GM15510 (cell line): ENCODE data around the gene TPD52L2.

Experiments used
- POLR2A ChIP-seq: IDR thresholded peaks from 3 replicates; pipeline ENCODE4 v1.6.1; 2011; ENCODE audit warnings: borderline replicate concordance; ENCODE audit not compliant: insufficient read length; ENCODE audit errors: extremely low read depth

TPD52L2 gene

DNA sequence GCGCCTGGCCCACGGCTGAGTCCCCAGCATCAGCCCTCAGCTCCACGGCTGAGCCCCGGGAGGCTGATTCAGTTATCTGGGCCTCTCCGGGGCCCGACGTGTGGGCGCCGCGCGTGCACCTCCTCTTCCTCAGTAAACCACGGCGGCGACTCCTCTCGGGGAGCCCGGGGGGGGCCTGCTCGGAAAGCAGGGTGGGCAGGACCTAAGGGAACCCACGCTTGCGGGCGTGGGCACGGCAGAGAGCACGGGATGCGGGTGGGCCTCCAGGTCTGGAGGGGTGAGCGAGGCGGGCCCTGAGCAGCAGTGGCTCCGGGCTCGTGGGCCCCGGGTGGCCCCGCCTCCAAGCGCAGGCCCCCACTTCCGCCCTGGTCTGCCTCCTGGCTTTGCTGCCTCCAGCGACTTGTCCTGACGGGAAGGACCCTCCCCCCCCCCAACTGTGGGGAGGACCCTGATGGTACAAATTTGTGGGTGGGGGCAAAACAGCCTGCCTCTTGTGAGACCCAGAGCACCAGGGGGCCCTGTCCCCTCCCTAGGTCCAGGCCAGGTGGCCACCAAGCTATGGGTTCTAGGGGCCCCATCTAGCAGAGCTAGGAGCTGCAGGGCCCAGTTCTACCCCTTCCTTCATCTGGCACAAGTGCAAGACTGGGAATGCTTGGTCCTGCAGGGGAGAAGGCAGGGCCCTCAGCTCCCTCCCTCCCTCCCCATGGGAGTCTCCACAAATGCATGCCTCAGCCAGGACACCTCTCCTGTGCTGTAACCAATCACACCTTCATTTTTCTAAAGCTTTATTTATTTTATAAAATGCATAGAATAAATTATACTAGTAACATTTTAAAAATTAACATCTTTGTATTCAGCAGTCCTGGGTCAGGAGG is 74.2 kb downstream of the TPD52L2 start:
- TF ChIP-seq POLR2A: no peak

DNA sequence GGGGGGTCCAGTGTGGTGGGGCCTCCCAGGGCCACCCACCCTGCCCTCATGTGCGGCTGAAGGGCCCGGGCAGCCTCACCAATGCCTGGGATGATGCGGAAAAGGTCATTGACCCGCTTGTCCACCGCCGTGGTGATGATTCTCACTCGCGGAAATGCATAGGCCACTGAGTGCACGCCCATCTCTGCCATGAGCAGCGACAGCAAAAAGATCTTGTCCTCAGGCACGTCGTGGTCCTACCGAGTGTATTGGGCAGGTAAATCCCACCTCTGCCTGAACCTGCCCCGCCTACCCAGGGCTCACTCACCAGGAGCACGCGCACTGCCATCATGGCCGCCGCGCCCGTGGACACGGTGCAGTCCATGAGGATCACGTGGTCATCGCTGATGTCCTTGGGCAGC is 75.0 kb downstream of the TPD52L2 start:
- TF ChIP-seq POLR2A: no peak

DNA sequence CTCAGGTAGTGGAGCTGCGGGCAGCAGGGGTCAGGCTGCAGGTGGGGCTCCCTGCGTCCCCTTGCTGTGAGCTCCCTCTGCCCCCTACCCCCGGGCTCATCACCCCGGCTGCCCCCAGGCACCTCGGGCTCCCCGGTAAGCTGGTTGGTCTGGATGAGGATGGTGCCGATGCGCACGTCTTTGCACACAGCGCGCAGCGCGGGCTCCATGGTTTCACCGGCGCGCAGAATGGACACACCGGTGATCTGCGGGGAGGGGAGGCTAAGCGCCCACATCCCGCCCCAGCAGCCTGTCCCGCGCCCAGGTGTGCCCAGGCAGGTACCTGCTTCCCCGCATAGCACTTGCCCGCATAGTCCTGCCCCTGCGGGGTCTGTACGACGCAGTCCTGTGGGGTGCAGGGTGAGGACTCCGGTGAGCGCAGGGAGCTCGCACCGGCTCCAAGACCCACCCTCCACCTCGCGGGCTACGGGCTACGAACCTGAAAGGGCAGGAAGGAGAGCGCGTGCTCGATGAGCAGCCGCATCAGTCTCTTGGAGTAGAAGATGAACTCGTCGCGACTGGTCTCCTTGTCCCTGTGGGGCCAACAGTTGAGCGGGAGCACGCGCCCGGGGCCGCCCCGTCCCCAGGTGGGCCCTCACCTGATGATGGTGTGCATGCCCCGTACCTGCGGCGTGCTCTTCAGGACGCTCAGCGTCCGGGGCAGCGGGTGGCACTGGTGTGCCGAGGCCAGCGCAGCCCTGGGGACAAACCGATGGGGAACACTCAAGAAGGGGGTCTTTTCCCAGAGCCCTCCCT is 75.6 kb downstream of the TPD52L2 start:
- no peak for TF ChIP-seq POLR2A
